ENCODE measurements around the gene VPS13D.
"Not testable (repeated sequence)": the region's sequence is repeated elsewhere in the genome, so short reads cannot be mapped to it uniquely, and the experiment has no call there.

The VPS13D gene

GRCh38 chr1:12436817-12437599 is 207.2 kb downstream of the VPS13D start:
- DNase-seq: no peak

DNA sequence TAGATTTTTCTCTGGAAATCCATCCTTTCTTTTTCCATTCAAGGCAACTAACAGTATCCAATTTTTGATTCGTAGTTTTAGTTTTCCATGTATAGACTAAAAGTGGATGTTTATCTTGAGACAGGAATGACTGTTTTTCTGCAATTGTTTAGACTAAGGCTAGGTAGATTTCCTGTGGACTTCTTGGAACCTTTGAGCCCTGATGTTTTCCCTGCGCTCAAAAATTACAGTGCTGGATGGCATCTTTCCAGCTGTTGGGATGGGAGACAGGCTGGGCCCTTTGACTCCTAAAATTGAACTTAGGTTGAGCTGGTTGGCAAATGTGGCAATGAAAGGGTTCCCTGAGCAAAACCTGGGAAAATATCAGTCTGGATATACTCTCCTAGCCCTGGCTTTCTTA is 207.8 kb downstream of the VPS13D start:
- DNase-seq: no peak

DNA sequence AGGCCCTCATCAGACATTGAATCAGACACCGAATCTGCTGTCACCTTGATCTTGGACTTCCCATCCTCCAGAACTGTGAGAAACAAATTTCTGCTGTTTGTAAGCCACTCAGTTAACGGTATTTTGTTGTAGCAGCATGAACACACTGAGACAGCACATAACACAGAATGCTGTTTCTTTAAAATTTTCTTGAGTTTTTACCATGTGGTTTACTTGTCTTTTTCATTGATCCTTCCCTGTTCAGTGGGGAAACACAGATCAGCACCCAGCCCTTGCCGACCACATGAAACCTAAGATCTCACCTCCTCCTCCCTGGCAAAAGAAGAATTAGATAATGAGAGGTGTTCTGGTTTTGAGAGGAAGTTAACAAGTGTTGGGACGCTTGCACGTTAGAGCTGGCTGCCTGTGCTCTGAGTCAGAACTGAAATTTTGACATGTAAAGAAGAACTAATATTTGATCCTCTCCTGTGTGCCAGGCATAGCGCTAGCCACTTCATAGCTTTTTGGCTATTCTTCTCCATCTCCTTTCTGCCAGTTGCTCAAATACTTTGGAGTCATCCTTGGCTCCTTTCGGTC is 208.6 kb downstream of the VPS13D start:
- DNase-seq: no peak

GRCh38 chr1:12439073-12439472 is 209.2 kb downstream of the VPS13D start:
- DNase-seq: no peak

DNA sequence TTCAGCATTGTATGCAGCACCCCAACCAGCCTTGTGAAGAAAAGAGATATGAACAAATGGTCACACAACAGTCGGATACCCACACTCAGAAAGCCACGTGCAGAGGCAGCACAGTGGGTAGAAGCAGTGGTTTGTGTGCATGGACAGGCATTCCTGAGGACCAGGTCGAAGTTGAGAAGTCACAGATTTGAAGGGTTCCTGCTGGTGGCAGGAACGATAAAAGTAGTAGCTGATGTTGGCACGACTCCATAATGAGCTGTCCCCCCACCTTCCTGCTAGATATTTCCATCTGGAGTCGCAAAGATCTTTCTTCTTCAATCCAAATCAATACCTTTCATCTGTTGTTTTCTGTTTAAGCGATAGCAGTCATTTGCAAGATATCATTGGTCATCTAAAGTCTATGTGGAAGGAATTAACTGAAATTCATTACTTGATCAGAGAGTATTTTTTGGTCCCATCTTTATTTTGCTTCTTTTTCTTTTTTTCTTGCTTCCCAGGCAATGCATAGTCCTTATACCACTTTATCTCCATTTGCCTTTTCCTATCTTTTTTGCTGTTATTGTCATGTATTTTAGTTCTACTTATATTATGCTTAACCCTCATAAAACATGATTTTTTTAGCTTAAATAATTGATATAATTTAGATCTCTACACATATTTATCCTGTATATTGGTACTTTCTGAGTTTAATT is 211.7 kb downstream of the VPS13D start:
- no peak for DNase-seq

DNA sequence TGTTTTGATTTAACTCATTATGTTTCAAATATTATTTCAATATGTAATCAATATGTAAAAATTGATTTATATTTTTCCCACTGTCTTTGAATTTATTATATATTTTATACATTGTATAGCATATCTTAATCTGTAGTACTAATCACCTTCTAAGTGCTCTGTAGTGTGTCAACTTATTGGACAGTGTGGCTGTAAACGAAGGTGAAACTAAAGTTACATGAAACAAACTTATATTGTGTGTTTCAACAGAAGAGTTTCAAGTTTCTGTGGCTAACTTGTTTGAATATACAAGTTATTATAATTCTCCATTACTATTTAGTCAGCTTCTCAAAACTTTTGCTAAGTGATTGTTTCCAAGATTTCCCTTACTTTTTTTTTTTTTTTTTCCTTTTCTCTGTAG is 212.4 kb downstream of the VPS13D start:
- DNase-seq: no peak

GRCh38 chr1:12443151-12443550 is 213.3 kb downstream of the VPS13D start:
- no peak for DNase-seq

DNA sequence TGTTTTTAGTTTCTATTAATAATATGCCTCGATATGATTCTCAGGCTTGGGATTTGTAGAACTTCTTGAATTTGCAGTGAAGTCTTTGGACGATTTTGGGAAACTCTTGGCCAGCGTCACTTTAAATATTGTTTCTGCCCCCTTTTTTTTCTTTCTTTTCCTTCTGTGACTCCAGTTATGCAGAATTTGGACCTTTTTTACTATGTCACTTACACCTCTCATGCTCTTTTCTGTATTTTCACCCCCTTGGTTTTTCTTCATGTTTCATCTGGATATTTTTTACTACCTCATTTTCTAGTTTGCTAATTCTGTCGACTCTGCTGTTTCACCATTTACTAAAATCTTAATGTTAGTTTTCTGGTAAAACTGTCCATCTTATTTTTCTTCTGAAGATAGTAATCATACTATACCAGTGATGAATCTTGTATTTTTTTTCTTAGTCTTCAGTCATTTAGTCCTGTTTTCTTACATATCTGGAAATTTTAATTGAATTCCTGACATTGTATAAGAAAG is 214.6 kb downstream of the VPS13D start:
- no peak for DNase-seq

GRCh38 chr1:12445257-12445656 is 215.4 kb downstream of the VPS13D start:
- no peak for DNase-seq

- no peak for DNase-seq
Observed at GRCh38 chr1:12446593-12446992, 216.8 kb downstream of the VPS13D start.

DNA sequence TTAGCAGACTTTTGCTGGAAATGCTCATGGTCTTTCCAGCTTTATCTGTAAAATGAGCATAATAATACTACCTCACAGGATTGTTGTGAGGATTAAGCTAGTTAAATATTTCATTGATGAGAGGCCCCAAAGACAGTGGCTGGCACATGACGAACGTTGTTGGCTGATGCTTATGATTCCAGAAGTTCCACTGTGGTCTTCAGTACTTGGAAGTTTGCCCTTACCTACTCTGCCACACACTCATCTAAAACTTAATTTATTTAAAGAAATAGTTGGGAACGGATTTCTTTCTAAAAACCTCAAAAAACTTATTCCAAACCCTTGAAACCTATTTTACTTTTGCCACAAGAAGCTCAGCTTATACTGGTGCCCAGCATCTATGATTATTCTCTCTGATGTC is 217.5 kb downstream of the VPS13D start:
- no peak for DNase-seq

DNA sequence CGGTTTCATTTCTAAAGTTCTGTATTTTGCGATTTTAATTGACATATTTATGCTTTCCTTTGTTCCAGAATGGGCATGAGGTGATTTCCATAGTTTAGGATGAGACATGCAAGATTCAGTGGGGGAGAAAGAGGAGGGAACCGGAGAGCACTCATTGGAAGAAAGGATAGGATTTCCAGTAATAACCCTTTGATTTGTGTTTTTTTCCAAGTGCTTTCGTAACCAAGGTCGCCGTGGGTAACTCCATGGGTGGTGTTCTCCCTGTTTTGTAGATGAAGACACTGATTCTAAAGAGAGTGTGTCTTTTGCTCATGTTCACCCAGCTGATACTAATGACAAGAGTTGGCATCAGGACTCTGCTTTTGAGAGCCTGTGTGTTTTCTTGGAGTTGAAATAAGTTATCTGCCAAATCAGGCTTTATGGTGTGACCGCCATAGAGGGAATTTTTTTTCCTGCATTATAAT is 218.1 kb downstream of the VPS13D start:
- DNase-seq: no peak

DNA sequence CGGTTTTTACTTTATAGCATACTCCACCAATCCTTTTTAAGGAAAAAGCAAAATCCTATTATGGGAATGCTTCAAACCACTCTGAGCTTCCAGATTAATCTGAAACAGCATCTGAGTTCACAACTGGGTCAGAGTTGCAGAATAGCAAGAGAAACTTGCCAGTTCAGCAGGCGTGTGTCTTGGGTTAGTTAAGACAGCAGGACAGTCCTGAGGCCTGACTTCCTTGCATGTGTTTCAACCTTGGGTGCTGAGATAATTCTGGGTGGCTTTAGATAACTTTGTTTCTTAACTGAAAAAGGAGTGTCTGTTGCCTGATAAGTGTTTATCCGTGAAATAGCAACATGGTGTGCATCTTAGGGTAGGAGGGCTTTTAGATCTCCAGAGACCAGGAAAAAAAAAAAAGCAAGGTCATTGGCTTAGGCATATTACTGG is 218.9 kb downstream of the VPS13D start:
- DNase-seq: no peak

DNA sequence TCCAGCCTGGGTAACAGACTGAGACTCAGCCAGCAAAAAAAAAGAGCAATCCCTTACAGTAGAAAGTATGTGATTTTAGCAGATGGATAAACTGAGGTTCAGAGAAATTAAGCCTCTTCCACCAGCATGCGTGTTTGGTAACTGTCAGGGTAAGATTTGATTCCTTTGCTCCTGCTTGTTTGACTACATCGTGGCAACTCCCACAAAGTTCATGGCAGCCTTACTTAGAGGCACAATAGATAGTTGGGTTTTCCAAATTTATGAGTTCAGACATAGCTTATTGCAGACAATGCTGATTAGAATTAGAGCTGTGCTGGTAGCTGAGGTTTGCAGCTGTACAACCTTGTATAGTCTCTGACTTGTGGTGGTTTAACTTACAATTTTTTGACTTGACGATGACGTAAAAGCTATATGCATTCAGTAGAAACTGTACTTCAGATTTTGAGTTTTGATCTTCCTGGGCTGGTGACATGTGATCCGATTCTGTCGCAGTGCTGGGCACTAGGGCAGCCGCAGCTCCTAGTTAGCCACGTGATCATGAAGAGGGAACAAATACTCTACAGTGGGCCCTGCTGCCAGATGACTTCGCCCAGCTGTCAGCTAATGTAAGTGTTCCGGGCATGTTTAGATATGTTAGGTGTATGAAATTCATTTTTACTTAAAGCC is 220.4 kb downstream of the VPS13D start:
- DNase-seq: no peak

GRCh38 chr1:12450756-12451559 is 221.1 kb downstream of the VPS13D start:
- peak; percentile 30 for DNase-seq

GRCh38 chr1:12451560-12451900 is 221.7 kb downstream of the VPS13D start:
- DNase-seq: no peak

GRCh38 chr1:12452262-12452661 is 222.4 kb downstream of the VPS13D start:
- no peak for DNase-seq

DNA sequence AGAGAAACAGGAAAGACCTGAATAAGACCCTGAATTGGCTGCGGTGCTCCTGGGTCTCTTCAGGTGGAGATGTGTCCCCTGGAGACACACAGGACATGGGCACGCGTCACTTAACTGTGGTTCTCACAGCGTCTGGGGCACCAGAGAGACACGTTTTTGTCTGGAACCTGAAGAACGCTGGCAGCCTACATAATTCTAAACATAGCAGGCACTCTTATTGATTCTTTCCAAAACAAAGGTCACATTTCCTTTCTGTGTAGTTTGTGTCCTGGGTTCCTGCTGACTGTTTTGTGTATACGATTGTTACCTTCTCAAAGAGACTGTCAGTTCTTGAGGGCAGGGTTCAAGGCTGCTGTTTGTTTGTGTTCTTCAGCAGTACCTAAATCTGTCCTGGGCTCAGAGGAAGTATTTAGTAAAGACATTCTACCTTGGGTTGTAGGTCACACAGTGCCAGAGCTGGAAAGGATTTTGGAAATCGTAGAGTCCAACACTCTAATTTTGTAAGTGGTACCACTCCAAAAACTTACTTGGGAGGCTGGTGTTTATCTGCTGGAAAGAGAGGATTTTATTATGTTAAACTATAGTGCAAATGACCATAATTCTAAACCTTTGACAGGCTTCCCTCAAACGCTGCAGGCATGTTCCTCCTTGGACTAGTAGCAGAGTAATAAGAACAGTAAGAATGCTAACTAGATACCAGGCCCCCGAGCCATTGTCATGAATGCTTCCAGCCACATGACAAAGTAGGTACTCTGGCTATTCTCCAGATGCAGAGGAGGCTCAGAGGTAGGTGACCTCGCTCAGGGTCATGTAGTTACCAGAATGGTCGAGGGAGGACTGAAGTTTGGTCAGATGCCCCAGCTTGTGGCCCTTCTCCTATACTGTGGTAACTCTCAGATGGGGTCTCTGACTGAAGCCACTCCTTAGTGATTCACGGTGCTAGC is 223.8 kb downstream of the VPS13D start:
- DNase-seq: no peak

GRCh38 chr1:12454406-12455391 is 224.9 kb downstream of the VPS13D start:
- DNase-seq: peak; percentile 94

- not testable (repeated sequence) for DNase-seq
Observed at GRCh38 chr1:12456081-12456480, 226.3 kb downstream of the VPS13D start.

All from DMS79 (cell line).